OCI-LY1 (cell line): Measurements from ENCODE around the gene ITM2B.
A peak's percentile ranks its signal among the peaks of the same experiment; 100 is the strongest.

Experiments
- H2AFZ ChIP-seq: fragments of 200-600 bp; sonication (generic), shearing (Covaris generic); 2 replicates; pipeline ENCODE4 v1.6.0; 2014; ENCODE audit warnings: antibody characterized with exemption, mild to moderate bottlenecking, low read length
- H3F3A ChIP-seq: fragments of 200-600 bp; sonication (generic), shearing (Covaris generic); 2 replicates; pipeline ENCODE4 v1.6.0; 2014; ENCODE audit warnings: mild to moderate bottlenecking, antibody characterized with exemption, low read length, moderate library complexity; ENCODE audit not compliant: insufficient read depth
- H3K27ac ChIP-seq: fragments of 200-600 bp; sonication (generic); 2 replicates; pipeline ENCODE4 v1.5.1; 2014; ENCODE audit warnings: low read length, mixed run types, mild to moderate bottlenecking, low read depth; ENCODE audit not compliant: poor library complexity, severe bottlenecking
- H3K27me3 ChIP-seq: fragments of 200-600 bp; sonication (generic); 2 replicates; pipeline ENCODE4 v1.6.0; 2014; ENCODE audit warnings: antibody characterized with exemption, mild to moderate bottlenecking, low read length, moderate library complexity; ENCODE audit not compliant: insufficient read depth
- H3K36me3 ChIP-seq: fragments of 200-600 bp; sonication (generic); 2 replicates; pipeline ENCODE4 v1.6.1; 2014; ENCODE audit warnings: mild to moderate bottlenecking, antibody characterized with exemption, low read length, moderate library complexity, mixed read lengths; ENCODE audit not compliant: insufficient read depth
- H3K4me1 ChIP-seq: fragments of 200-600 bp; sonication (generic); 2 replicates; pipeline ENCODE4 v1.5.1; 2014; ENCODE audit warnings: mild to moderate bottlenecking, low read length, moderate library complexity; ENCODE audit not compliant: insufficient read depth, severe bottlenecking
- H3K4me2 ChIP-seq: fragments of 200-600 bp; sonication (generic), shearing (Covaris generic); 2 replicates; pipeline ENCODE4 v1.6.1; 2014; ENCODE audit warnings: low read length
- H3K4me3 ChIP-seq: fragments of 200-600 bp; sonication (generic); 2 replicates; pipeline ENCODE4 v1.5.1; 2014; ENCODE audit warnings: low read length, low read depth, mild to moderate bottlenecking, mixed read lengths; ENCODE audit not compliant: poor library complexity, severe bottlenecking
- H3K79me2 ChIP-seq: fragments of 200-600 bp; shearing (Covaris generic); 2 replicates; pipeline ENCODE4 v1.6.1; 2016; ENCODE audit warnings: mixed run types, low read length, mixed read lengths; ENCODE audit not compliant: insufficient read depth
- H3K9ac ChIP-seq: fragments of 200-600 bp; sonication (generic), shearing (Covaris generic); 2 replicates; pipeline ENCODE4 v1.6.1; 2014; ENCODE audit warnings: mild to moderate bottlenecking, low read length, mixed read lengths
- H3K9me2 ChIP-seq: fragments of 200-600 bp; sonication (generic), shearing (Covaris generic); 2 replicates; pipeline ENCODE4 v1.6.1; 2014; ENCODE audit warnings: low read depth, mild to moderate bottlenecking, low read length, mixed read lengths
- H3K9me3 ChIP-seq: fragments of 200-600 bp; shearing (Covaris generic); 2 replicates; pipeline ENCODE4 v1.6.1; 2014; ENCODE audit warnings: low read length, mixed read lengths
- H4K20me1 ChIP-seq: fragments of 200-600 bp; sonication (generic), shearing (Covaris generic); 2 replicates; pipeline ENCODE4 v1.6.0; 2016; ENCODE audit warnings: mild to moderate bottlenecking, low read length; ENCODE audit not compliant: insufficient read depth
- CTCF ChIP-seq: fragments of 200-600 bp; sonication (generic), shearing (Covaris generic); IDR thresholded peaks from 2 replicates; pipeline ENCODE4 v1.5.1; 2017; ENCODE audit warnings: mild to moderate bottlenecking, antibody characterized with exemption, low read length, moderate library complexity, mixed read lengths
- EZH2 ChIP-seq: fragments of 200-600 bp; sonication (generic), shearing (Covaris generic); IDR thresholded peaks from 2 replicates; pipeline ENCODE4 v1.8.0; 2017; ENCODE audit warnings: borderline replicate concordance, mixed run types, mild to moderate bottlenecking, antibody characterized with exemption, low read length, moderate library complexity, mixed read lengths

The ITM2B gene

DNA sequence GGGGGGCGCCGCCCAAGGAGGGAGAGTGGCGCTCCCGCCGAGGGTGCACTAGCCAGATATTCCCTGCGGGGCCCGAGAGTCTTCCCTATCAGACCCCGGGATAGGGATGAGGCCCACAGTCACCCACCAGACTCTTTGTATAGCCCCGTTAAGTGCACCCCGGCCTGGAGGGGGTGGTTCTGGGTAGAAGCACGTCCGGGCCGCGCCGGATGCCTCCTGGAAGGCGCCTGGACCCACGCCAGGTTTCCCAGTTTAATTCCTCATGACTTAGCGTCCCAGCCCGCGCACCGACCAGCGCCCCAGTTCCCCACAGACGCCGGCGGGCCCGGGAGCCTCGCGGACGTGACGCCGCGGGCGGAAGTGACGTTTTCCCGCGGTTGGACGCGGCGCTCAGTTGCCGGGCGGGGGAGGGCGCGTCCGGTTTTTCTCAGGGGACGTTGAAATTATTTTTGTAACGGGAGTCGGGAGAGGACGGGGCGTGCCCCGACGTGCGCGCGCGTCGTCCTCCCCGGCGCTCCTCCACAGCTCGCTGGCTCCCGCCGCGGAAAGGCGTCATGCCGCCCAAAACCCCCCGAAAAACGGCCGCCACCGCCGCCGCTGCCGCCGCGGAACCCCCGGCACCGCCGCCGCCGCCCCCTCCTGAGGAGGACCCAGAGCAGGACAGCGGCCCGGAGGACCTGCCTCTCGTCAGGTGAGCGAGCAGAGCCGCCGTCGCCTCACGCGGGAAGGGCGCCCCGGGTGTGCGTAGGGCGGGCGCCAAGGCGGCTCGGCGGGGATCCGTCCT, 70.5 kb downstream of the ITM2B start, which contains the start of gene RB1:
TSS of gene RB1 (plus strand) at position 393 of the 784 bp plus-strand sequence. CDS start at position 555, 162 bp downstream.
- peak within 1 kb of the TSS; percentile 99 for H3K4me2 ChIP-seq
- peaks cover 36% of the 10 kb centered on the region for H3K36me3 ChIP-seq
- H4K20me1 ChIP-seq, result no peaks in the 10 kb centered on the region
- TF ChIP-seq CTCF, result no peak
- no peak for TF ChIP-seq EZH2
- peaks cover 26% of the 10 kb centered on the region for H3K4me1 ChIP-seq
- no peaks in the 10 kb centered on the region for H3F3A ChIP-seq
- H3K9me2 ChIP-seq, result no peaks in the 10 kb centered on the region
- H3K4me3 ChIP-seq, result peak within 1 kb of the TSS; percentile 89
- H3K27ac ChIP-seq, result peak within 1 kb of the TSS; percentile 95
- H3K27me3 ChIP-seq, result no peaks in the 10 kb centered on the region
- no peaks in the 10 kb centered on the region for H3K9me3 ChIP-seq
- H3K9ac ChIP-seq, result peak within 1 kb of the TSS; percentile 98
- H3K79me2 ChIP-seq, result peaks cover 29% of the 10 kb centered on the region
- peak within 1 kb of the TSS; percentile 93 for H2AFZ ChIP-seq

DNA sequence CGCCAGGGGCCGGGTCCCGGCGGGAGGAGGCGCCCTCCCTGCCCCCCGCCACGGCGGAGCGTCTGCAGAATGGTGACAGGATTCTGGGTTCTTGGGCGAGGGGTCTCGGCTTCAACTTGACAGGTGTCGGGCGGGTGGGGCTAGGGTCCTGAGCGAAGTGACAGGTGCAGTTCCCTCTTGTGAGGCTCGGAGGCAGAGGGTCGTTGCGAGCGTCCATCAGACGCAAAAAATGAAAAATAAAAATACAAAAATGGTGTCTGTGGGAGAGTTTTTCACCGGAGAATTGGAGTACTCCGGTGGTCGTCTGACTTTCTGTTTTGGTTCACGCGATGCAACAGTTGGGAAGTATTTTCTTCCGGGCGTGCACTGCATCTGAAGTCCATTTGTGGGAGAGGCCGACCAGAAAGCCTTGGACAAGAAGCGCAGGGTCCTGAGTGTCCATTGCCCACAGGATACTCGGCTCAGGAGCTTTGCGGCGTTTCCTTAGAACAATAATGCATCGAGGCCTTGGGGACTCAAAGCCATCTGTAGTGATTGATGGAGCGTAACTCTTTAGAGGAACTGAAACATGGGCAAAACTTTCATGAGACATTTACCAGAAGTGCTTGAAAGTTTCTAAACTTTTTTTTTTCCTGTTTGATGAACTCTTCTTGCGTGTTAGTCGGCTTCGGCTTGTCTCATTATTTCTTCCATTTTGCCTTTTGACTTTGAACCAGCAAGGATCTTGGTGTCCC, 71.3 kb downstream of the ITM2B start:
- peaks cover 26% of the 10 kb centered on the region for H3K4me1 ChIP-seq
- peak overlapping the region; percentile 99 for H3K4me2 ChIP-seq
- H3K27me3 ChIP-seq, result no peaks in the 10 kb centered on the region
- H3K36me3 ChIP-seq, result peaks cover 43% of the 10 kb centered on the region
- H3K4me3 ChIP-seq, result peak overlapping the region; percentile 89
- H3K9ac ChIP-seq, result peak overlapping the region; percentile 98
- H2AFZ ChIP-seq, result no peak overlapping the region
- no peaks in the 10 kb centered on the region for H3K9me2 ChIP-seq
- H3K79me2 ChIP-seq, result peaks cover 36% of the 10 kb centered on the region
- no peaks in the 10 kb centered on the region for H3K9me3 ChIP-seq
- H3F3A ChIP-seq, result no peaks in the 10 kb centered on the region
- no peaks in the 10 kb centered on the region for H4K20me1 ChIP-seq
- H3K27ac ChIP-seq, result peak overlapping the region; percentile 95
- no peak for TF ChIP-seq CTCF
- TF ChIP-seq EZH2, result no peak

- Histone ChIP-seq H3K4me3 (no peak overlapping the region), H3F3A (no peaks in the 10 kb centered on the region), H3K9me3 (0 out of 2 replicates have a peak, but pooled peaks cover 8% of the 10 kb centered on the region), H3K4me1 (peaks cover 2% of the 10 kb centered on the region), H3K27ac (no peak overlapping the region), H3K9ac (no peak overlapping the region), H3K4me2 (no peak overlapping the region), H3K9me2 (no peaks in the 10 kb centered on the region), H2AFZ (no peak overlapping the region), H3K36me3 (peaks cover 89% of the 10 kb centered on the region), H4K20me1 (no peaks in the 10 kb centered on the region), H3K27me3 (no peaks in the 10 kb centered on the region), H3K79me2 (peaks cover 53% of the 10 kb centered on the region)
- TF ChIP-seq CTCF, result no peak
- TF ChIP-seq EZH2, result no peak
Measured at GRCh38 chr13:48311223-48311622, 78.2 kb downstream of the ITM2B start.
